Fibroblast of lung (primary cell): ENCODE data around the gene PSG2. TPM values are rescaled to one million over a fixed set of nuclear protein-coding genes. Genes with fewer than 3 reads are reported as not detected.
A peak's percentile ranks its signal among the peaks of the same experiment; 100 is the strongest.
"Not testable (repeated sequence)": the region's sequence is repeated elsewhere in the genome, so short reads cannot be mapped to it uniquely, and the experiment has no call there.

Experiments
- DNase-seq, 2 donors: peaks; one replicate each; pipeline versions ENCODE4 v3.0.0 to v3.0.0-alpha.2; 2010; ENCODE audit warnings: low read depth in 2 of 2
- H2AFZ ChIP-seq: 2 replicates; pipeline ENCODE4 v1.5.1; 2012; ENCODE audit warnings: low read length, control low read depth, inconsistent platforms
- H3K27ac ChIP-seq: 2 replicates; pipeline ENCODE4 v1.5.1; 2011; ENCODE audit warnings: low read length, control low read depth; ENCODE audit not compliant: insufficient read depth
- H3K27me3 ChIP-seq: 2 replicates; pipeline ENCODE4 v1.5.1; 2011; ENCODE audit warnings: mild to moderate bottlenecking, low read length; ENCODE audit not compliant: control insufficient read depth, insufficient read depth
- H3K36me3 ChIP-seq: 2 replicates; pipeline ENCODE4 v1.5.1; 2011; ENCODE audit warnings: low read length; ENCODE audit not compliant: control insufficient read depth, insufficient read depth
- H3K4me1 ChIP-seq: 2 replicates; pipeline ENCODE4 v1.5.1; 2011; ENCODE audit warnings: low read length; ENCODE audit not compliant: control insufficient read depth, insufficient read depth; ENCODE audit errors: extremely low read depth
- H3K4me2 ChIP-seq: 2 replicates; pipeline ENCODE4 v1.5.1; 2011; ENCODE audit warnings: low read length, control low read depth; ENCODE audit not compliant: insufficient read depth; ENCODE audit errors: extremely low read depth
- H3K4me3 ChIP-seq, 4 experiments: fragments of 200-600 bp in 1 of 4; sonication (generic) in 1 of 4; replicated peaks in 1 of 4; 2 replicates each; pipeline ENCODE4 v1.5.1; 2011 to 2016; ENCODE audit warnings: low read length in 4 of 4, low read depth in 3 of 4, mild to moderate bottlenecking in 3 of 4, control low read depth in 2 of 4, inconsistent platforms in 1 of 4, mixed read lengths in 1 of 4; ENCODE audit not compliant: insufficient read depth in 1 of 4; ENCODE audit errors: control extremely low read depth in 1 of 4
- H3K79me2 ChIP-seq: 2 replicates; pipeline ENCODE4 v1.5.1; 2012; ENCODE audit warnings: mild to moderate bottlenecking, low read length, inconsistent platforms; ENCODE audit not compliant: control insufficient read depth, insufficient read depth
- H3K9ac ChIP-seq: 2 replicates; pipeline ENCODE4 v1.5.1; 2011; ENCODE audit warnings: mild to moderate bottlenecking, low read length, control low read depth; ENCODE audit not compliant: insufficient read depth
- H3K9me3 ChIP-seq: 2 replicates; pipeline ENCODE4 v1.5.1; 2012; ENCODE audit warnings: low read depth, low read length; ENCODE audit not compliant: control insufficient read depth, insufficient read depth
- H4K20me1 ChIP-seq: 2 replicates; pipeline ENCODE4 v1.5.1; 2011; ENCODE audit warnings: low read length; ENCODE audit not compliant: control insufficient read depth, insufficient read depth; ENCODE audit errors: extremely low read depth
- CTCF ChIP-seq, 2 donors: IDR thresholded peaks in 1 of 2; conservative IDR thresholded peaks in 1 of 2; 1 replicate in 1 of 2; 2 replicates in 1 of 2; pipeline ENCODE4 v1.5.1; 2011 to 2012; ENCODE audit warnings: low read length in 2 of 2, control low read depth in 1 of 2, inconsistent platforms in 1 of 2, low read depth in 1 of 2, mild to moderate bottlenecking in 1 of 2
- EZH2 ChIP-seq: IDR thresholded peaks from 2 replicates; pipeline ENCODE4 v1.5.1; 2012; ENCODE audit warnings: low read length, control low read depth, mild to moderate bottlenecking; ENCODE audit errors: missing control alignments
- polyA plus RNA-seq, 2 donors: library from polyadenylated mRNA; depleted of rRNA in 1 of 2; stranded (reverse) in 1 of 2; unstranded in 1 of 2; fragments of >200 nt; gene quantifications; 2 replicates each; pipeline ENCODE4 v1.2.1, GENCODE V29; 2011 to 2012; ENCODE audit warnings: missing spikeins in 1 of 2
- total RNA-seq: library from RNA; depleted of rRNA; stranded (reverse); fragments of >200 nt; gene quantifications from 2 replicates; pipeline ENCODE4 v1.2.1, GENCODE V29; 2014

The PSG2 gene
- total and polyA plus RNA-seq, 2 donors (not counting 1 experiment from before 2014, with no cell fraction given) = 2.1 TPM; not detected in 1

GRCh38 chr19:43101950-43102349 lies 19.4 kb upstream of the PSG2 start:
- no peaks in the 10 kb centered on the region for H3K27me3 ChIP-seq
- H3K9me3 ChIP-seq = no peaks in the 10 kb centered on the region
- DNase-seq = no peak
- H3K36me3 ChIP-seq = no peaks in the 10 kb centered on the region
- H3K4me2 ChIP-seq = no peak overlapping the region
- no peaks in the 10 kb centered on the region for H3K79me2 ChIP-seq
- TF ChIP-seq CTCF (conservative IDR thresholded peaks at IDR 0.05 in 1 of 2, IDR thresholded peaks at IDR 0.05 in 1 of 2; ENCODE audit: low read depth in 1 of 2, low read length in 2 of 2) (no peak), EZH2 (no peak)
- no peak overlapping the region for H3K27ac ChIP-seq
- H3K9ac ChIP-seq = no peak overlapping the region
- no peaks in the 10 kb centered on the region for H4K20me1 ChIP-seq
- no peak overlapping the region for H3K4me3 ChIP-seq
- H3K4me1 ChIP-seq = no peaks in the 10 kb centered on the region
- no peak overlapping the region for H2AFZ ChIP-seq

- DNase-seq = not testable (repeated sequence)
Measured at GRCh38 chr19:43098416-43098815, 15.9 kb upstream of the PSG2 start.

GRCh38 chr19:43087702-43088340 lies 5.3 kb upstream of the PSG2 start:
- not testable (repeated sequence) for H3K4me3 ChIP-seq, H3K27me3 ChIP-seq, H3K9me3 ChIP-seq, H4K20me1 ChIP-seq, H3K4me1 ChIP-seq, H3K36me3 ChIP-seq, H2AFZ ChIP-seq, H3K79me2 ChIP-seq, H3K27ac ChIP-seq, H3K9ac ChIP-seq, H3K4me2 ChIP-seq
- TF ChIP-seq CTCF (conservative IDR thresholded peaks at IDR 0.05 in 1 of 2, IDR thresholded peaks at IDR 0.05 in 1 of 2; ENCODE audit: low read depth in 1 of 2, low read length in 2 of 2) = peak; percentile 47 to 52
- DNase-seq = peak; percentile 58 to 65

More at GRCh38 chr19:43098416-43098815, 15.9 kb upstream of the PSG2 start:
- H3K9ac ChIP-seq, H3K27ac ChIP-seq, H3K4me1 ChIP-seq, H4K20me1 ChIP-seq, H3K27me3 ChIP-seq, H3K9me3 ChIP-seq, H3K4me2 ChIP-seq, H3K4me3 ChIP-seq, H2AFZ ChIP-seq, H3K36me3 ChIP-seq, H3K79me2 ChIP-seq: not testable (repeated sequence)

GRCh38 chr19:43085796-43086530 lies 3.5 kb upstream of the PSG2 start:
- not testable (repeated sequence) for H3K79me2 ChIP-seq, H2AFZ ChIP-seq, H3K9ac ChIP-seq, H3K4me1 ChIP-seq, H3K4me3 ChIP-seq, H3K27ac ChIP-seq, H3K27me3 ChIP-seq, H3K4me2 ChIP-seq, H3K36me3 ChIP-seq, H3K9me3 ChIP-seq, H4K20me1 ChIP-seq
- DNase-seq = peak in 1 of 2 donors; percentile 41
